Tibial nerve (tissue), 4 donors: ENCODE measurements around the gene KCNQ4. TPM values are rescaled to one million over a fixed set of nuclear protein-coding genes. Genes with fewer than 3 reads are reported as not detected.

ENCODE experiments used
- DNase-seq, 2 donors: peaks; one replicate each; pipeline ENCODE4 v3.0.0-alpha.2; 2019; ENCODE audit warnings: low spot score in 2 of 2
- H3K27ac ChIP-seq, 4 donors: fragments of 200-600 bp; sonication (generic) in 3 of 4; one replicate each; pipeline ENCODE4 v1.5.1; 2017 to 2019; ENCODE audit warnings: mild to moderate bottlenecking in 1 of 4
- H3K27me3 ChIP-seq, 2 donors: fragments of 200-600 bp; sonication (generic) in 1 of 2; one replicate each; pipeline versions ENCODE4 v1.5.1 to v1.6.0; 2017 to 2019
- H3K36me3 ChIP-seq, 3 donors: fragments of 200-600 bp; sonication (generic); one replicate each; pipeline ENCODE4 v1.5.1; 2018 to 2019
- H3K4me1 ChIP-seq, 4 donors: fragments of 200-600 bp; sonication (generic) in 3 of 4; one replicate each; pipeline ENCODE4 v1.5.1; 2017 to 2019
- H3K4me3 ChIP-seq, 4 donors: fragments of 200-600 bp; sonication (generic) in 3 of 4; one replicate each; pipeline ENCODE4 v1.5.1; 2017 to 2019; ENCODE audit warnings: mild to moderate bottlenecking in 1 of 4, moderate library complexity in 1 of 4
- H3K9me3 ChIP-seq, 4 donors: fragments of 200-600 bp; sonication (generic) in 3 of 4; one replicate each; pipeline ENCODE4 v1.5.1; 2017 to 2019
- CTCF ChIP-seq, 5 experiments: fragments of 200-600 bp in 3 of 5; fragments of 450-650 bp in 2 of 5; sonication (generic) in 3 of 5; IDR thresholded peaks; one replicate each; pipeline ENCODE4 v1.5.1; 2016 to 2019; ENCODE audit warnings: antibody characterized with exemption in 5 of 5, mild to moderate bottlenecking in 3 of 5, moderate library complexity in 2 of 5
- EP300 ChIP-seq, 2 donors: sonication (generic); formaldehyde crosslinking; IDR thresholded peaks; one replicate each; pipeline ENCODE4 v1.6.1; 2017; ENCODE audit warnings: antibody characterized with exemption in 2 of 2, mild to moderate bottlenecking in 1 of 2
- POLR2A ChIP-seq, 2 donors: fragments of 450-650 bp; IDR thresholded peaks; one replicate each; pipeline ENCODE4 v1.6.1; 2017; ENCODE audit warnings: antibody characterized with exemption in 2 of 2, mild to moderate bottlenecking in 2 of 2, moderate library complexity in 2 of 2
- WGBS, 2 donors: methylation state at CpG; one replicate each; pipeline ENCODE4 v1.1.5; 2018; 5-methylcytosine and 5-hydroxymethylcytosine counted together
- total RNA-seq, 4 donors: library from RNA; depleted of rRNA; stranded (reverse); fragments of >200 nt; gene quantifications; one replicate each; pipeline ENCODE4 v1.1.0, GENCODE V29; 2016

Gene KCNQ4
- total RNA-seq, 4 donors from 2014 or later, result 0.22 to 2.1 (median 1.7) TPM

- WGBS, 2 donors, result 33 to 44% methylated on average over 6 of the region's 6 CpGs
- no peak for DNase-seq
- Histone ChIP-seq H3K36me3 (peaks cover 0 to 19% (median 0%) of the 10 kb centered on the region in 3 donors), H3K27me3 (no peaks in the 10 kb centered on the region), H3K27ac (no peak overlapping the region), H3K4me3 (no peak overlapping the region), H3K4me1 (peaks cover 0 to 37% (median 5%) of the 10 kb centered on the region in 4 donors), H3K9me3 (peaks cover 0 to 6% (median 0%) of the 10 kb centered on the region in 4 donors)
- TF ChIP-seq EP300 (IDR thresholded peaks at IDR 0.05) (no peak), CTCF (IDR thresholded peaks at IDR 0.05) (no peak), POLR2A (IDR thresholded peaks at IDR 0.05) (no peak)
These were observed 43.3 kb upstream of the KCNQ4 start for GRCh38 chr1:40740039-40740996.

- Histone ChIP-seq H3K9me3 (no peaks in the 10 kb centered on the region), H3K27me3 (no peaks in the 10 kb centered on the region), H3K4me3 (no peak overlapping the region), H3K36me3 (peaks cover 0 to 19% (median 0%) of the 10 kb centered on the region in 3 donors), H3K27ac (no peak overlapping the region), H3K4me1 (peaks cover 0 to 40% (median 5%) of the 10 kb centered on the region in 4 donors)
- no peak for DNase-seq
- TF ChIP-seq POLR2A (IDR thresholded peaks at IDR 0.05) (no peak), EP300 (IDR thresholded peaks at IDR 0.05) (no peak), CTCF (IDR thresholded peaks at IDR 0.05) (no peak)
- 90 to 92% methylated on average over 7 of the region's 7 CpGs for WGBS, 2 donors
These were observed 42.4 kb upstream of the KCNQ4 start for GRCh38 chr1:40740997-40741736.

- DNase-seq, result no peak
- Histone ChIP-seq H3K36me3 (peaks cover 0 to 19% (median 0%) of the 10 kb centered on the region in 3 donors), H3K27me3 (no peaks in the 10 kb centered on the region), H3K27ac (no peak overlapping the region), H3K4me3 (no peak overlapping the region), H3K4me1 (peaks cover 0 to 40% (median 5%) of the 10 kb centered on the region in 4 donors), H3K9me3 (no peaks in the 10 kb centered on the region)
- TF ChIP-seq EP300 (IDR thresholded peaks at IDR 0.05) (no peak), CTCF (IDR thresholded peaks at IDR 0.05) (no peak), POLR2A (IDR thresholded peaks at IDR 0.05) (no peak)
- 89% methylated on average over 3 of the region's 3 CpGs for WGBS, 2 donors
These were observed 41.1 kb upstream of the KCNQ4 start for GRCh38 chr1:40742363-40743061.

GRCh38 chr1:40743452-40743851 lies 40.1 kb upstream of the KCNQ4 start:
- 92 to 95% methylated on average over 3 of the region's 3 CpGs for WGBS, 2 donors
- no peaks in the 10 kb centered on the region for H3K27me3 ChIP-seq
- H3K4me3 ChIP-seq, result no peak overlapping the region
- no peak overlapping the region for H3K27ac ChIP-seq
- peaks cover 0 to 38% (median 5%) of the 10 kb centered on the region in 4 donors for H3K4me1 ChIP-seq
- no peaks in the 10 kb centered on the region for H3K9me3 ChIP-seq
- TF ChIP-seq CTCF (IDR thresholded peaks at IDR 0.05) (no peak), EP300 (IDR thresholded peaks at IDR 0.05) (no peak), POLR2A (IDR thresholded peaks at IDR 0.05) (no peak)
- peaks cover 0 to 26% (median 0%) of the 10 kb centered on the region in 3 donors for H3K36me3 ChIP-seq
- no peak for DNase-seq
